Measurements from ENCODE around the gene RNASE4.
"Not testable (repeated sequence)": the region's sequence is repeated elsewhere in the genome, so short reads cannot be mapped to it uniquely, and the experiment has no call there.

DNA sequence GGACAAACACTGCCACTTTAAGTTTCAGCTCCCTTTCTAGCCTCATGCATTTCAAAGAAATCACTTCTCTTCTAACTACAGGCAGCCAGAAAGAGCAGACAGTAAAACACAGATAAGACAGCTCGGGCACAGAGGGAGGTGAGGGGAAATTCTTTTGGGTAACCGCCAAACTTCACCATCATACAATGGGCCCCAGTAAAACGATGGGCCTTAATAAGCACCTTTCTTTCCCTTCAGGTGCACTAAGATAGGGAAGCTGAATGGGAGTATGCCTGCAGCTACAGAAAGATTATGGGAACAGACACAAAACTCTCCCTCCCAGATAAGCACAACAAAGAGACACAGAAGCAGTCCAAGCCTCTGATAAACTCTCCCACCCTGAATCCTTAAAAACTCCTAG lies 41.6 kb upstream of the RNASE4 start:
- TF ChIP-seq, protein P1, sequence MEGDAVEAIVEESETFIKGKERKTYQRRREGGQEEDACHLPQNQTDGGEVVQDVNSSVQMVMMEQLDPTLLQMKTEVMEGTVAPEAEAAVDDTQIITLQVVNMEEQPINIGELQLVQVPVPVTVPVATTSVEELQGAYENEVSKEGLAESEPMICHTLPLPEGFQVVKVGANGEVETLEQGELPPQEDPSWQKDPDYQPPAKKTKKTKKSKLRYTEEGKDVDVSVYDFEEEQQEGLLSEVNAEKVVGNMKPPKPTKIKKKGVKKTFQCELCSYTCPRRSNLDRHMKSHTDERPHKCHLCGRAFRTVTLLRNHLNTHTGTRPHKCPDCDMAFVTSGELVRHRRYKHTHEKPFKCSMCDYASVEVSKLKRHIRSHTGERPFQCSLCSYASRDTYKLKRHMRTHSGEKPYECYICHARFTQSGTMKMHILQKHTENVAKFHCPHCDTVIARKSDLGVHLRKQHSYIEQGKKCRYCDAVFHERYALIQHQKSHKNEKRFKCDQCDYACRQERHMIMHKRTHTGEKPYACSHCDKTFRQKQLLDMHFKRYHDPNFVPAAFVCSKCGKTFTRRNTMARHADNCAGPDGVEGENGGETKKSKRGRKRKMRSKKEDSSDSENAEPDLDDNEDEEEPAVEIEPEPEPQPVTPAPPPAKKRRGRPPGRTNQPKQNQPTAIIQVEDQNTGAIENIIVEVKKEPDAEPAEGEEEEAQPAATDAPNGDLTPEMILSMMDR (IDR thresholded peaks at IDR 0.05), result not testable (repeated sequence)
- TF ChIP-seq POLR2AphosphoS5 (IDR thresholded peaks at IDR 0.05), result not testable (repeated sequence)

All from prostate gland (tissue), 2 donors.